Neural progenitor cell (in vitro differentiated cells): ENCODE results near the gene SPDL1. TPM values are rescaled to one million over a fixed set of nuclear protein-coding genes. Genes with fewer than 3 reads are reported as not detected.

Experiments used
- DNase-seq: peaks from one replicate; pipeline ENCODE4 v3.0.0-alpha.2; 2016; ENCODE audit warnings: low spot score
- H2AFZ ChIP-seq: fragments of 200-600 bp; sonication (generic); replicated peaks from 2 replicates; pipeline ENCODE4 v1.6.1; 2016; ENCODE audit warnings: antibody characterized with exemption
- H3F3A ChIP-seq: fragments of 200-600 bp; sonication (generic); 2 replicates; pipeline ENCODE4 v1.6.1; 2016; ENCODE audit warnings: antibody characterized with exemption, low read depth
- H3K27ac ChIP-seq: fragments of 200-600 bp; sonication (generic); 2 replicates; pipeline ENCODE4 v1.5.1; 2016; ENCODE audit warnings: mild to moderate bottlenecking
- H3K27me3 ChIP-seq: fragments of 200-600 bp; sonication (generic); 2 replicates; pipeline ENCODE4 v1.6.1; 2016; ENCODE audit warnings: mild to moderate bottlenecking, moderate library complexity
- H3K36me3 ChIP-seq: fragments of 200-600 bp; sonication (generic); 2 replicates; pipeline ENCODE4 v1.5.1; 2016
- H3K4me1 ChIP-seq: fragments of 200-600 bp; sonication (generic); 2 replicates; pipeline ENCODE4 v1.6.1; 2016; ENCODE audit warnings: mixed run types
- H3K4me2 ChIP-seq: fragments of 200-600 bp; sonication (generic); 2 replicates; pipeline ENCODE4 v1.6.1; 2016
- H3K4me3 ChIP-seq: fragments of 200-600 bp; sonication (generic); 2 replicates; pipeline ENCODE4 v1.5.1; 2016
- H3K79me2 ChIP-seq: fragments of 200-600 bp; sonication (generic); 2 replicates; pipeline ENCODE4 v1.6.1; 2016; ENCODE audit warnings: low read depth
- H3K9ac ChIP-seq: fragments of 200-600 bp; sonication (generic); 2 replicates; pipeline ENCODE4 v1.6.1; 2016
- H3K9me3 ChIP-seq: fragments of 200-600 bp; sonication (generic); 2 replicates; pipeline ENCODE4 v1.5.1; 2016; ENCODE audit warnings: low read depth
- H4K20me1 ChIP-seq: fragments of 200-600 bp; sonication (generic); 2 replicates; pipeline ENCODE4 v1.6.1; 2016; ENCODE audit warnings: low read depth
- H3K27ac Mint-ChIP-seq: 3 replicates; pipeline ENCODE4 v1.8.0; 2021; ENCODE audit warnings: mixed read lengths
- H3K27me3 Mint-ChIP-seq: 2 replicates; pipeline ENCODE4 v1.8.0; 2022; ENCODE audit warnings: low read depth, mild to moderate bottlenecking, inconsistent platforms, moderate library complexity, mixed read lengths; ENCODE audit not compliant: insufficient read depth
- H3K36me3 Mint-ChIP-seq: 3 replicates; pipeline ENCODE4 v1.8.0; 2021; ENCODE audit warnings: mixed read lengths
- H3K4me1 Mint-ChIP-seq: 3 replicates; pipeline ENCODE4 v1.8.0; 2021; ENCODE audit warnings: mixed read lengths
- H3K4me3 Mint-ChIP-seq: 3 replicates; pipeline ENCODE4 v1.8.0; 2021; ENCODE audit warnings: mild to moderate bottlenecking, moderate library complexity, mixed read lengths
- H3K9me3 Mint-ChIP-seq: 3 replicates; pipeline ENCODE4 v1.8.0; 2020; ENCODE audit warnings: mixed read lengths
- CTCF ChIP-seq: fragments of 200-600 bp; sonication (generic); IDR thresholded peaks from 2 replicates; pipeline ENCODE4 v1.5.1; 2017; ENCODE audit warnings: antibody characterized with exemption, mild to moderate bottlenecking
- EZH2 ChIP-seq: fragments of 200-600 bp; sonication (generic); IDR thresholded peaks from 2 replicates; pipeline ENCODE4 v1.6.1; 2017; ENCODE audit warnings: antibody characterized with exemption, mild to moderate bottlenecking, moderate library complexity
- EZH2phosphoT487 ChIP-seq: fragments of 200-600 bp; sonication (generic); IDR thresholded peaks from 2 replicates; pipeline ENCODE4 v1.6.1; 2017; ENCODE audit warnings: antibody characterized with exemption
- total RNA-seq: library from RNA; depleted of rRNA; stranded (reverse); fragments of >200 nt; gene quantifications from 2 replicates; pipeline ENCODE4 v1.2.3, GENCODE V29; 2015; ENCODE audit warnings: low replicate concordance

SPDL1 gene
- total RNA-seq, 1 donor from 2014 or later, result 91.4 TPM

- no peak overlapping the region for H3K27ac ChIP-seq
- H3K9me3 ChIP-seq, result peaks cover 8% of the 10 kb centered on the region
- no peaks in the 10 kb centered on the region for H4K20me1 ChIP-seq
- H3K4me1 ChIP-seq, result peaks cover 5% of the 10 kb centered on the region
- Mint-ChIP-seq H3K4me1 (peaks cover 9% of the 10 kb centered on the region), H3K4me3 (no peak overlapping the region), H3K36me3 (no peaks in the 10 kb centered on the region), H3K27ac (no peak overlapping the region), H3K27me3 (peaks cover 3% of the 10 kb centered on the region), H3K9me3 (peaks cover 14% of the 10 kb centered on the region)
- H3K79me2 ChIP-seq, result no peaks in the 10 kb centered on the region
- no peaks in the 10 kb centered on the region for H3K36me3 ChIP-seq
- H3K27me3 ChIP-seq, result peaks cover 6% of the 10 kb centered on the region
- no peak for TF ChIP-seq EZH2
- no peak for TF ChIP-seq CTCF
- no peak for TF ChIP-seq EZH2phosphoT487
- no peak overlapping the region for H3K4me2 ChIP-seq
- DNase-seq, result no peak
- H3K4me3 ChIP-seq, result no peak overlapping the region
- H3F3A ChIP-seq, result no peaks in the 10 kb centered on the region
- no peak overlapping the region for H3K9ac ChIP-seq
- no peak overlapping the region for H2AFZ ChIP-seq
Measured at GRCh38 chr5:169557838-169558237, 25.7 kb upstream of the SPDL1 start.

- peaks cover 4% of the 10 kb centered on the region for H3K27me3 Mint-ChIP-seq
- no peaks in the 10 kb centered on the region for H3K79me2 ChIP-seq
- H3F3A ChIP-seq, result no peaks in the 10 kb centered on the region
- H3K4me2 ChIP-seq, result peak overlapping the region; percentile 6
- no peak overlapping the region for H3K27ac ChIP-seq
- no peak overlapping the region for H3K4me3 ChIP-seq
- H3K4me3 Mint-ChIP-seq, result no peak overlapping the region
- H2AFZ ChIP-seq, result no peak overlapping the region
- TF ChIP-seq CTCF (no peak), EZH2phosphoT487 (no peak), EZH2 (no peak)
- H3K27me3 ChIP-seq, result peaks cover 27% of the 10 kb centered on the region
- peaks cover 9% of the 10 kb centered on the region for H3K4me1 Mint-ChIP-seq
- H3K9me3 Mint-ChIP-seq, result peaks cover 12% of the 10 kb centered on the region
- H3K4me1 ChIP-seq, result peaks cover 5% of the 10 kb centered on the region
- no peaks in the 10 kb centered on the region for H4K20me1 ChIP-seq
- H3K27ac Mint-ChIP-seq, result no peak overlapping the region
- H3K9me3 ChIP-seq, result peaks cover 8% of the 10 kb centered on the region
- DNase-seq, result no peak
- H3K36me3 Mint-ChIP-seq, result no peaks in the 10 kb centered on the region
- no peak overlapping the region for H3K9ac ChIP-seq
- no peaks in the 10 kb centered on the region for H3K36me3 ChIP-seq
Measured at GRCh38 chr5:169561893-169562292, 21.7 kb upstream of the SPDL1 start.

- Histone ChIP-seq H3K9ac (no peak overlapping the region), H3K4me1 (peaks cover 5% of the 10 kb centered on the region), H3K27ac (no peak overlapping the region), H3K36me3 (no peaks in the 10 kb centered on the region), H3K79me2 (no peaks in the 10 kb centered on the region), H3K27me3 (peaks cover 28% of the 10 kb centered on the region), H3K4me2 (no peak overlapping the region), H3F3A (no peaks in the 10 kb centered on the region), H3K9me3 (peaks cover 5% of the 10 kb centered on the region), H2AFZ (no peak overlapping the region), H4K20me1 (no peaks in the 10 kb centered on the region), H3K4me3 (no peak overlapping the region)
- Mint-ChIP-seq H3K36me3 (no peaks in the 10 kb centered on the region), H3K27me3 (peaks cover 4% of the 10 kb centered on the region), H3K4me3 (no peak overlapping the region), H3K9me3 (peaks cover 6% of the 10 kb centered on the region), H3K27ac (no peak overlapping the region), H3K4me1 (peaks cover 9% of the 10 kb centered on the region)
- no peak for DNase-seq
- TF ChIP-seq EZH2 (no peak), EZH2phosphoT487 (no peak), CTCF (no peak)
Measured at GRCh38 chr5:169563369-169563768, 20.2 kb upstream of the SPDL1 start.
